ENCODE measurements around the gene FHL3.

DNA sequence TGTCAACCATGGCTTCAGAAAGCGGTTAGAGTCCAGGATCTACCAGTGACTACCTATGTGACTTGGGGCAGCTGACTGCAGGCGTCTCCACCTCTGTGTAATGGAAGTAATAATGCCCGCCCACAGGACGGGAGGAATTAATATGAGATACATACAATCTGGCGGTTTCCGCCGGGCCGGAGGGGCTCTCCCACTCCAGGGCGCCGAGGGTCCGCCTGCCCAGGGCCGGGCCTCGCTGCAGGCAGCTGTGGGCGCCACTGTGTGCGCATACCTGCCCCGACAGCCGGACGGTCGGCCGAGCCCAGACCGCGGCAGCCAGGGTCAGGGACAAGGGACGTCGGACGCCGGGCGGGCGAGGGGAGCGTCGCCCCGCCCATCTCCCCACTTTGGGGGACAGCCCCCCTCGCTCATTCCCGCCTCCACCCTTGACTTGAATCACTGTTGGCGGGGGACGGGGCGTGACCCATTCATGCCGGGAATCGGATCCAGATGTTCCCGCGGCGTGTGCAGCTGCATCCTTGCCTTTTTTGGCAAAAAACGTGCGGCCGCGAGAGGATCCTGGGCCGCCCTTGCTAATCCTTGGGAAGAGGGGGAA, 9.5 kb downstream of the FHL3 start:
- no peak for TF ChIP-seq POLR2A (IDR thresholded peaks at IDR 0.05; ENCODE audit: low read depth, low read length)
- TF ChIP-seq MAZ (IDR thresholded peaks at IDR 0.05; ENCODE audit: borderline replicate concordance, low read depth, low read length): peak; percentile 71; the same call in 1 of the 2 replicates
- TF ChIP-seq RFX5 (IDR thresholded peaks at IDR 0.05; ENCODE audit: low read depth, low read length): no peak
- TF ChIP-seq, protein P1, sequence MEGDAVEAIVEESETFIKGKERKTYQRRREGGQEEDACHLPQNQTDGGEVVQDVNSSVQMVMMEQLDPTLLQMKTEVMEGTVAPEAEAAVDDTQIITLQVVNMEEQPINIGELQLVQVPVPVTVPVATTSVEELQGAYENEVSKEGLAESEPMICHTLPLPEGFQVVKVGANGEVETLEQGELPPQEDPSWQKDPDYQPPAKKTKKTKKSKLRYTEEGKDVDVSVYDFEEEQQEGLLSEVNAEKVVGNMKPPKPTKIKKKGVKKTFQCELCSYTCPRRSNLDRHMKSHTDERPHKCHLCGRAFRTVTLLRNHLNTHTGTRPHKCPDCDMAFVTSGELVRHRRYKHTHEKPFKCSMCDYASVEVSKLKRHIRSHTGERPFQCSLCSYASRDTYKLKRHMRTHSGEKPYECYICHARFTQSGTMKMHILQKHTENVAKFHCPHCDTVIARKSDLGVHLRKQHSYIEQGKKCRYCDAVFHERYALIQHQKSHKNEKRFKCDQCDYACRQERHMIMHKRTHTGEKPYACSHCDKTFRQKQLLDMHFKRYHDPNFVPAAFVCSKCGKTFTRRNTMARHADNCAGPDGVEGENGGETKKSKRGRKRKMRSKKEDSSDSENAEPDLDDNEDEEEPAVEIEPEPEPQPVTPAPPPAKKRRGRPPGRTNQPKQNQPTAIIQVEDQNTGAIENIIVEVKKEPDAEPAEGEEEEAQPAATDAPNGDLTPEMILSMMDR (conservative IDR thresholded peaks at IDR 0.05; ENCODE audit: low read depth, low read length): no peak
- no peak for TF ChIP-seq CEBPB (IDR thresholded peaks at IDR 0.05; ENCODE audit: low read depth, low read length)
- TF ChIP-seq SMC3 (IDR thresholded peaks at IDR 0.05; ENCODE audit: low read depth, low read length): 0 out of 2 replicates have a peak, but pooled peaks have one; percentile 8
- no peak for TF ChIP-seq RAD21 (IDR thresholded peaks at IDR 0.05; ENCODE audit: low read length)
- peak; percentile 32; the same call in 1 of the 2 replicates for TF ChIP-seq FOS (IDR thresholded peaks at IDR 0.05; ENCODE audit: low read depth, low read length)
- TF ChIP-seq, protein P2, sequence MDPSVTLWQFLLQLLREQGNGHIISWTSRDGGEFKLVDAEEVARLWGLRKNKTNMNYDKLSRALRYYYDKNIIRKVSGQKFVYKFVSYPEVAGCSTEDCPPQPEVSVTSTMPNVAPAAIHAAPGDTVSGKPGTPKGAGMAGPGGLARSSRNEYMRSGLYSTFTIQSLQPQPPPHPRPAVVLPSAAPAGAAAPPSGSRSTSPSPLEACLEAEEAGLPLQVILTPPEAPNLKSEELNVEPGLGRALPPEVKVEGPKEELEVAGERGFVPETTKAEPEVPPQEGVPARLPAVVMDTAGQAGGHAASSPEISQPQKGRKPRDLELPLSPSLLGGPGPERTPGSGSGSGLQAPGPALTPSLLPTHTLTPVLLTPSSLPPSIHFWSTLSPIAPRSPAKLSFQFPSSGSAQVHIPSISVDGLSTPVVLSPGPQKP (IDR thresholded peaks at IDR 0.05; ENCODE audit: borderline replicate concordance, low read depth, low read length): no peak
- TF ChIP-seq BHLHE40 (IDR thresholded peaks at IDR 0.05; ENCODE audit: low read depth, low read length): peak; percentile 85
- TF ChIP-seq NFE2L2 (IDR thresholded peaks at IDR 0.05; ENCODE audit: low read depth, low read length): no peak
- TF ChIP-seq, protein P3, sequence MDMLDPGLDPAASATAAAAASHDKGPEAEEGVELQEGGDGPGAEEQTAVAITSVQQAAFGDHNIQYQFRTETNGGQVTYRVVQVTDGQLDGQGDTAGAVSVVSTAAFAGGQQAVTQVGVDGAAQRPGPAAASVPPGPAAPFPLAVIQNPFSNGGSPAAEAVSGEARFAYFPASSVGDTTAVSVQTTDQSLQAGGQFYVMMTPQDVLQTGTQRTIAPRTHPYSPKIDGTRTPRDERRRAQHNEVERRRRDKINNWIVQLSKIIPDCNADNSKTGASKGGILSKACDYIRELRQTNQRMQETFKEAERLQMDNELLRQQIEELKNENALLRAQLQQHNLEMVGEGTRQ (IDR thresholded peaks at IDR 0.05; ENCODE audit: low read depth, low read length): no peak
- no peak for TF ChIP-seq CHD1 (IDR thresholded peaks at IDR 0.05; ENCODE audit: low read depth, low read length)
- no peak for TF ChIP-seq MAFK (IDR thresholded peaks at IDR 0.05; ENCODE audit: low read depth, low read length)

Data from IMR-90 (cell line).